OCI-M2 (cell line): Measurements from ENCODE around the gene UNC13D.
A peak's percentile ranks its signal among the peaks of the same experiment; 100 is the strongest.
"Not testable (repeated sequence)": the region's sequence is repeated elsewhere in the genome, so short reads cannot be mapped to it uniquely, and the experiment has no call there.

ENCODE experiments used
- DNase-seq: peaks from one replicate; lab custom pipeline; 2025; ENCODE audit not compliant: unreplicated experiment; lab: John Stamatoyannopoulos, UW

UNC13D gene

GRCh38 chr17:75807861-75808260 lies 36.3 kb downstream of the UNC13D start:
- DNase-seq, result no peak

GRCh38 chr17:75806822-75807500 lies 37.2 kb downstream of the UNC13D start:
- no peak for DNase-seq

DNA sequence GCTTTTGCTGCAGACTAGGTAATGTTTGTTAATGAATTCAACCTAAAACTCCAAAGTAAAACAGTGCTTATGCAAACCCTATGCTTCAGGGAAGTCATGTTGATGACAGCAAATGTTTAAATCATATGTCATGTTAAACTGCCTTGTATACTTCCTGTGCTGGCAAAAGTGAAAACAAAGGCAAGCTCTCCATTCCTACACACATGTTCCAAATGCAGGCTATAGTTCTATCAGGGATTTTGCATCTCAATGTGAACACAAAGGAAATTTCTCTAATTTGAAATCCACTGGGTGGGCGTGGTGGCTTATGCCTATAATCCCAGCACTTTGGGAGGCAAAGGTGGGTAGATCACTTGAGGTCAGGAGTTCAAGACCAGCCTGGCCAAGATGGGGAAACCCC lies 40.3 kb downstream of the UNC13D start:
- DNase-seq, result no peak

- no peak for DNase-seq
Measured at GRCh38 chr17:75799402-75799801, 44.8 kb downstream of the UNC13D start.

DNA sequence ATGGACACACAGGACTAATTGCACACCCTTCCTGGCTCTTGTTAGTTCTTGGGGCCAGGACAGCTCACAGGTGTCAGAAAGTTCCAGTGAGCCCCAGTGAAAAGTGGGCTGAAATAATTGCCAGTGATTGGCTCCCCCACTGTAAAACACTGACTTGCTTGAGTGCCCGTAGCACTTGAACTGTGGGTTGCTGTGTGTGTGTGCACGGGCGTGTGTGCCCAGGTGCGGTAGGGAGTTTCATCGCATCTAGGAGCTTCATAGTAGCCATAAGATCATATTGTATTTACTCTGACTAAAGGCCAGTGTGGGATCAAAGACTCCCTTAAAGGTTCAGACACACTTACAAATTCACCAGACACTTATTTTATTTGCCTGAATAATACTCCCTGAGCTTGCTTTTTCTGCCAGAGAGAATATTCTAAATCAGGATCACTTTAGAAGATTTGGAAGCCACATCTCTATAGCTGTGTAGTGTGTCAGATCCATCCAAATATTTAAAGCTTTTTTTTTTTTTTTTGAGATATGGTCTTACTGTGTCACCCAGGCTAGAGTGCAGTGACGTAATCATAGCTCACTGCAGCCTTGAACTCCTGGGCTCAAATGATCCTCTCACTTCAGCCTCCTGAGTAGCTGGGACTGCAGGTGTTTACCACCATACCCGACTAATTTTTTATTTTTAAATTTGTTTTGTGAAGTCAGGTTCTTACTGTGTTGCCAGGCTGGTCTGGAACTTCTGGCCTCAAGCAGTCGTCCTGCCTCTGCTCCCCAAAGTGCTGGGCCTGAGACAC lies 48.2 kb downstream of the UNC13D start:
- DNase-seq, result no peak

- no peak for DNase-seq
Measured at GRCh38 chr17:75793460-75793859, 50.7 kb downstream of the UNC13D start.

- no peak for DNase-seq
Measured at GRCh38 chr17:75791254-75791653, 53.0 kb downstream of the UNC13D start.

DNA sequence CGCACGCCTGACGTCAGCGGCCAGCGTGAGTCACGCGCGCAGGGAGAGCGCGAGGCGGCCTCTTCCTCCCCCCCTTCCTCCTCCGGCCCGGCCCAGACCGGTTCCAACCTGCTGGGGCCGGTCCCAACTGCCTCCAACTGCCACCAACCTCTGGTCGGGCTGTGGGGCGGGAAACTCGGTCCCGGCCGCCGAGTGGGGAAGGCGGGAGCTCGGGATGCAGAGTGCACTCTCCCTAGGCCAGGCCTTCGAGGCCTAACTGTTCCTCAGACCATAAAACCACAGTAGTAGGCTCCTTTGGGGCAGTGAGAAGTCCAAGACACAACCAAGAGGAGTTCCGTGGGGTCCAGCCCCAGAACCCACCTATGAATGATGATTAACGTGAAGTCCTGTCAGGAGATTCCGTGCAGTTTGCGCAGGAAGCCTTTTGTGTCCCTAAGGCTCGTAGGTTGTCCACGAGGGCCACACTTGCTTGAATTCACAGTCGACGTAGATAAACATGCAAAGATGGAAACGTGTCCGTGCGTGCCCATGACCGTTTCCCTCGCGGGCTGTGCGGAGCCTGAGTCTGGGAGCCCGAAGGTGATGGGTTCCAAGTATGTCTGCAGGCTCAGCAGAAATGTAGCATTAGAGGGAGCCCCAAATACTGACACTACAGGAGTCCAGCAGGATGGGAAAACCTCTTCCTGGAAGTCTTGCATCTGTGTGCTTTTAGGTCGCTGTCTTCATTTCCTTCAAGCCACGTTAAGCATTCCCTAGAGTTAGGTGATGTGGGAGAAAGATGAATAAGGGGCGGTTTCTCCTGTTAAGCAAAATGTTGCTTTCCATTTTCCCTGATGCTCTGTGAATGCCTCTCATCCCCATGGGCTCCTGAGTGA lies 59.0 kb downstream of the UNC13D start:
- no peak for DNase-seq

DNA sequence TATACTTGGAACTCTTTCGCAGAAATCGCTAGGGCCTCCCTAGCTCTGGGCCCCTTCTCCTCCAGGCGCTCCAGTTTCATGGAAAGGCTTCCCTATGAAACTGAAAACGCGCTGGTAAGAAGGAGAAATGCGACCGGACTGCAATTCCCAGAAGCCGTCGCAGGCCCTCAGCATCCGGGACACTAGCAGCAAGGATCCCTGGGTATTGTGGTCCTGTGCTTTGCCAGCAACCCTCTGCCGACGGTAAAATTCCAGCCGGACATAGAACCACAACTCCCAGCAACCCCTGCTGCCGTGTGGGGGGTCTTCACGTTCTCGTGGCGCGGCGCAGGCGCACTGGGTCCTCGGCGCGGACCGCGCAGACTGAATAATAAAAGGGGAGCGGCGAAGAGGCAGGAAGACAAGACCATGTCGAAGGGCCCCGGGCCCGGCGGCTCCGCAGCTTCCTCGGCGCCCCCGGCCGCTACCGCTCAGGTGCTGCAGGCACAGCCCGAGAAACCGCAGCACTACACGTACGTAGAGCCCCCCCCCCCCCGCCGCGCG lies 59.7 kb downstream of the UNC13D start, which contains the start of gene UNK:
TSS of gene UNK (plus strand) at position 334 of the 543 bp plus-strand sequence. CDS start at position 409, 75 bp downstream.
- peak; percentile 80 for DNase-seq

DNA sequence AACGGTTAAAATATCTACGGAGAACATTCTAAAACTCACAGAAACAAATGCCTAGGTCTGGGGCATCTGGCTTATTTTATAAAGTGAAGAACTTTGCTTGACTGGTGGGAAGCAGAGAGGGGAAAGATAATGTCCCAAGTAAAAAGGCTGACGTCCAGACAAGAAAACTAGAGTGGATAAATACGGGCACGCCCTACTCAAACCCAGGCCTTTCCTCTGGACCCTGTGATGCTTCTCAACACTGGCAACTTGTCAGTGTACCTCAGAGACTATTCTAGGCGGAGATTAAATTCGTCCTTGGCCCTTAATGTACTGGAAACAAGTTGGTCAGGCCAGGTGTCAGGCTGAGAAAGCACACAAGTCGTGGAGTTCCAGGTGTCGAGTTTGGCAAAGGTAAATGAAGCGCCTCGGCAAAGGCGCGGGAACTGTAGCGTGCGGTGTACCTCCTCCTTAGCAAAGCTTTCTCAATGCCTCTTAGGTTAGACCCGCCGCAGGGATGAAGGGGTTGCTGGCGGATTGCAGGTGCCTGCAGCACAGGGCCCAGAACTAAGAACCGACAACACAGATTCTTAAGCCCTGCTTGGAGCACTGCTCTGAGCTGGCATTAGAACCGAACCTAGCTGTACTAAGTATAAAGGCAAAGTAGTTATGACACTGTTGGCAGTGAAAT lies 60.3 kb downstream of the UNC13D start:
- DNase-seq, result no peak

DNA sequence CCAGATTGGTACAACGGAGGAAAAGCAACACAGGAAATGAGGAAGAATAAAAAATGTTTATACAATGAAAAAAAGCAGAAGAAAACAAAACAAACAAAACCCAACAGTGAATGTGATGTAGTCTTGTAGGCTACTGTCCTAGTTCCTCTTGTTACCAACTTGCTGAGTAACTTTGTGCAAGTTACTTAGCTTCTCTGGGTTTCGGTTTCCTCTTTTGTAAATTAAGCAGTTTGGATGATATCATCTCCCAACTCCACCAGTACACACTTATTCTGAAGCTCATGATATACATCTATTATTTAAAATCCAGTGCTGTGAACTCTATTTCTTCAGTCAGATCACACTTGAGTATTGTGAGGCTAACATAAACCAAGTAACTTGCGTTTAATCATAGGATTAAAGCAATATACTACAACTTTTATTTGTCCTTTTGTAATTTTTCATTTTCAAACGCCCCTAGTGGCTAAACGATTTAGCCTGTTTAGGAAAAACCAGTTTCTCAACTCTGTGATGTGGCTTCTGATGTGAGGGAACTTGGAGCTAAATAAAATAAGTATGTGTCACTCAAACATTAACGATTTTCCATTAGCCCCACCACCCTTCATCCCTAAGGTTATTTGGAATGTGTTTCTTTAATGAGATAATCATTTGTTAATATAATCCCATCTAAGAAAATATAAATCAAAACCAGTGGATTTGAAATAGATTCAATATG lies 61.0 kb downstream of the UNC13D start:
- no peak for DNase-seq

DNA sequence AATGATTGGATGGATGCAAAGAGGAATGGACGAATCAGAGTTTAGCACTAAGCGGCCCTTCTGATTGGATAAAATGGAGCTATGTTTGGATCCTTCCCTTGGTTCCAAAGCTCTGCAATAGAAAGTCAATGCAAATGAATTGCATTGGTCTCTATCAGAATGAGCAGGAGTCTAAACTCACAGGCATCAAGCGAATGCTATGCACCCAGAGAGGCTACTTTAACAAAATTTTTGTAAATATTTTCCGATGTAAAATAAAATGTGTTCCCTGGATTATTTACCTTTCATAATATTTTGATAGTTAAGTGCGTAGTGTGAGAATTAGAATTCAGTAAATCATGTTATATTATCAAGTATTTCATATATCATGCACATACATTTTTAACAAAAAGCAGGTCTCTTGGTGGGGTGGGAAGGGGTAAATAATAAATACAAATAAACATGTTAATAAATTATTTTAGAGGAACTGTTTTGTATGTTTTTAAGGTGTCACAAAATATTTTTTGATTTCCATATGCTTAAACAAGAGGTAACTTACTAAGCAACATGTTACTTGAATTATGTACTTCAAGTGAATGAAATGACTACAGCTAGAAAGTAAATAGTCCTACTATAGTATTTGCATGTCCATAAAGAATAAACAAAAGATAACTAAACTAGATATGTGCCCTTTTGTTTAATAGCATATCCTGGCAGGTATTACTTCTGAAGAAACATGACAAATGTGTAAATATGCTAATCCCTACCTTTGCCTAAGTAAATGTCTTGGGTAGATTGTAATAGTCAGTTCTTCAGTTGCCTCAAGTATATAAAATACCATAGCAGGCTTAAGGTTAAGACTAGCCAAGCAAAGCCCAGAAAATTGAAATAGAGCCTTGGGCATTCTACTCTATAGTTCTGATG lies 64.0 kb downstream of the UNC13D start:
- DNase-seq, result peak; percentile 89

- no peak for DNase-seq
Measured at GRCh38 chr17:75779250-75779986, 64.8 kb downstream of the UNC13D start.

DNA sequence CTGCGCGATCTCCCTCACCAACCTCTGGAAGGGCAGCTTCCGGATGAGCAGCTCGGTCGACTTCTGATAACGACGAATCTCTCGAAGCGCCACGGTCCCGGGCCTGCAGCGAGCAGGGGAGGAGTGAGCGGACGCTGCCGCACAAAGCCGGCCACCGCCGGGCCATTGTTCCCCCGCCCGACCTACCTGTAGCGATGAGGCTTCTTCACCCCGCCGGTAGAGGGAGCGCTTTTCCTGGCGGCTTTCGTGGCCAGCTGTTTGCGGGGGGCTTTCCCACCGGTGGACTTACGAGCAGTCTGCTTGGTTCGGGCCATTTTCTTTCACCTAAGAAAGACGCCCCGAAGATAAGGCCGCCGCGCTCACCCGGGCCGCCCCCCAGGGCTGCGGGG lies 65.3 kb downstream of the UNC13D start:
- DNase-seq, result no peak

GRCh38 chr17:75778066-75778860 lies 65.9 kb downstream of the UNC13D start:
- DNase-seq, result not testable (repeated sequence)

GRCh38 chr17:75777296-75777922 lies 66.8 kb downstream of the UNC13D start:
- no peak for DNase-seq
